Lower leg skin (tissue), 3 donors: ENCODE data around the gene MSMP.

Source experiments
- CTCF ChIP-seq, 3 donors: fragments of 450-650 bp; IDR thresholded peaks; one replicate each; pipeline ENCODE4 v1.5.1; 2016; ENCODE audit warnings: antibody characterized with exemption in 3 of 3, mild to moderate bottlenecking in 3 of 3, moderate library complexity in 2 of 3
- POLR2A ChIP-seq, 2 donors: fragments of 450-650 bp; IDR thresholded peaks; one replicate each; pipeline ENCODE4 v1.6.1; 2016 to 2017; ENCODE audit warnings: antibody characterized with exemption in 2 of 2, mild to moderate bottlenecking in 1 of 2, moderate library complexity in 1 of 2

- TF ChIP-seq CTCF (IDR thresholded peaks at IDR 0.05), result no peak
- TF ChIP-seq POLR2A (IDR thresholded peaks at IDR 0.05), result no peak
Observed at GRCh38 chr9:35725362-35725761, 28.7 kb downstream of the MSMP start.
